K562 (cell line): ENCODE measurements around the gene RNF214. TPM values are rescaled to one million over a fixed set of nuclear protein-coding genes. Genes with fewer than 3 reads are reported as not detected.

ENCODE experiments used
- ARID3B ChIP-seq: fragments of 250-450 bp; sonication (Bioruptor Pico); IDR thresholded peaks from 2 replicates; pipeline ENCODE4 v1.4.0; 2020; ENCODE audit warnings: borderline replicate concordance
- EHMT2 ChIP-seq: fragments of 450-650 bp; IDR thresholded peaks from 2 replicates; pipeline ENCODE4 v1.6.1; 2018; ENCODE audit warnings: antibody characterized with exemption
- ESRRA ChIP-seq: fragments of 450-650 bp; IDR thresholded peaks from 2 replicates; pipeline ENCODE4 v1.6.1; 2014; ENCODE audit warnings: low read depth, mild to moderate bottlenecking, moderate library complexity, borderline replicate concordance
- ETV1 ChIP-seq: fragments of 450-650 bp; conservative IDR thresholded peaks from 2 replicates; pipeline ENCODE4 v1.6.1; 2016; ENCODE audit warnings: missing genetic modification characterization, control low read depth, low read depth, missing compliant biosample characterization
- NONO ChIP-seq, 2 experiments: fragments of 200-400 bp in 1 of 2; fragments of 450-650 bp in 1 of 2; formaldehyde crosslinking in 1 of 2; IDR thresholded peaks; 2 replicates each; pipeline ENCODE4 v1.6.1; 2017; ENCODE audit warnings: low read depth in 2 of 2, mild to moderate bottlenecking in 2 of 2, moderate library complexity in 2 of 2, low read length in 1 of 2
- PHTF2 ChIP-seq: fragments of 250-450 bp; sonication (Bioruptor Pico); IDR thresholded peaks from 2 replicates; pipeline ENCODE4 v1.5.0; 2021; ENCODE audit warnings: mild to moderate bottlenecking
- PML ChIP-seq: IDR thresholded peaks from 2 replicates; pipeline ENCODE4 v1.6.1; 2012; ENCODE audit warnings: low read length, inconsistent platforms
- POLR2B ChIP-seq: fragments of 450-650 bp; IDR thresholded peaks from 2 replicates; pipeline ENCODE4 v1.6.1; 2018; ENCODE audit warnings: low read depth; ENCODE audit not compliant: partially characterized antibody
- TEAD1 ChIP-seq, 2 experiments: fragments of 450-650 bp in 1 of 2; sonication (generic) in 1 of 2; formaldehyde crosslinking; IDR thresholded peaks; 2 replicates each; pipeline versions ENCODE4 v1.4.0 to v1.8.0; 2020 to 2022; ENCODE audit warnings: mild to moderate bottlenecking in 2 of 2, missing genetic modification reagents in 1 of 2
- TOE1 ChIP-seq, 2 experiments: fragments of 450-650 bp in 1 of 2; sonication (generic) in 1 of 2; formaldehyde crosslinking in 1 of 2; IDR thresholded peaks; 2 replicates each; pipeline versions ENCODE4 v1.7.1 to v1.8.0; 2016 to 2022; ENCODE audit warnings: borderline replicate concordance in 2 of 2, mild to moderate bottlenecking in 2 of 2, antibody characterized with exemption in 1 of 2, inconsistent platforms in 1 of 2, low read depth in 1 of 2, missing genetic modification reagents in 1 of 2, moderate library complexity in 1 of 2
- ZNF121 ChIP-seq: sonication (generic); formaldehyde crosslinking; conservative IDR thresholded peaks from 2 replicates; pipeline ENCODE4 v1.8.0; 2022; ENCODE audit warnings: missing genetic modification reagents
- ZNF134 ChIP-seq: fragments of 250-450 bp; sonication (Bioruptor Pico); conservative IDR thresholded peaks from 2 replicates; pipeline ENCODE4 v1.4.0; 2020
- ZNF165 ChIP-seq: fragments of 250-450 bp; sonication (Bioruptor Pico); IDR thresholded peaks from 2 replicates; pipeline ENCODE4 v1.4.0; 2020; ENCODE audit warnings: borderline replicate concordance
- ZNF778 ChIP-seq: fragments of 450-650 bp; formaldehyde crosslinking; IDR thresholded peaks from 2 replicates; pipeline ENCODE4 v1.4.0; 2020; ENCODE audit warnings: mild to moderate bottlenecking, moderate library complexity
- polyA plus RNA-seq, 8 experiments: library from polyadenylated mRNA; depleted of rRNA in 4 of 8; stranded (reverse) in 5 of 8; unstranded in 3 of 8; fragments of >200 nt; fragmentation: Nextera tagmentation in 2 of 8; fragmentation: Illumina TruSeq in 1 of 8; extraction: Ambion mirVana in 2 of 8; extraction: Trizol in 1 of 8; gene quantifications; 2 replicates each; pipeline versions ENCODE4 v1.2.1 to v1.2.3, GENCODE V29; 2011 to 2014; ENCODE audit warnings: inconsistent platforms in 1 of 8, missing spikeins in 1 of 8
- total RNA-seq, 7 experiments: library from RNA; depleted of rRNA in 6 of 7; stranded (reverse); fragments of >200 nt in 6 of 7; fragmentation: Illumina TruSeq in 2 of 7; extraction: Trizol in 2 of 7; gene quantifications; 2 replicates each; pipeline versions ENCODE4 v1.2.1 to v1.2.3, GENCODE V29; 2011 to 2021; ENCODE audit warnings: low replicate concordance in 1 of 7
- TF ChIP-seq, protein P1 (sequence below), 2 experiments: fragments of 450-650 bp; formaldehyde crosslinking in 1 of 2; IDR thresholded peaks; 2 replicates each; pipeline versions ENCODE4 v1.4.0 to v1.6.1; 2014 to 2020; ENCODE audit warnings: mild to moderate bottlenecking in 2 of 2, borderline replicate concordance in 1 of 2, low read depth in 1 of 2

RNF214 gene
- total and polyA plus RNA-seq, 9 of the 15 experiments (the other 6 are each of a cell fraction or from before 2014, with no cell fraction given) = 6.6 to 24.8 (median 11.9) TPM

DNA sequence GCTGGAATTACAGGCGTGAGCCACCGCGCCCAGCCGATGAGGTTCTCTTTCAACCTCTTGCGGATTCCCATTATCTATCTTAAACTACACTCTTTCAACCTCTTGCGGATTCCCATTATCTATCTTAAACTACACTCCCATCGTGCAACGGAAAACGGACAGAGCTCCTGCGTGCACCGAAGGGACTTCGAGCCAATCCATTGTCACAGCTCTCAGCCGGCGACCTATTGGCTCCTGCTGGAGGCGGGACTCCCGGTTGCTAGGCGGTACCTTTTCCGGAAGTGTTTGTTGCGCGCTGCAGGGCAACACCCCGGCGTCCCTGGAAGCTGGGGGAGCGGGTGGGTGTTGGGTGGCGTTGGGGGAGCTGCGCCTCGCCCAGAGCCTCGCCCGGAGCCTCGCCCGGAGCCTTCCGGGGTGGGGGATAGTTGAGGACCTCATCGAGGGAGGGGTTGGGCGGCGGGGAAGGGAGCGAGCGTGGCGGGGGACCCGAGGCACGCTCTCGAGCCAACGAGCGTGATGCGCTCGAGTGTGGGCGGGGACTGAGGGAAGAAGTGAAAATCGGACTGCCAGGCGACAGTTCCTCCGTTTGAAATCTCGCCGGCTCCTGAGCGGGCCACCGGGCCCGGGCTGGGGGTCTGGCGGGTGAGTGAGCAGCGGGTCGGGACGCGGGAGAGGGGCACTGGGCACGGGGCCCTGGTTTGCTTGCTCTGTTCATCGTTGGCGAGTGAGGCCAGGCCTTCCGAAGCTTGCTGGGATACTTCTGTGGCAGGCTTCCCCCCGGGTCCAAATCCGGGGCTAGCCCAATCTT is 95.3 kb downstream of the RNF214 start, which contains the start of gene CEP164 (continued):
- TF ChIP-seq, protein P1, sequence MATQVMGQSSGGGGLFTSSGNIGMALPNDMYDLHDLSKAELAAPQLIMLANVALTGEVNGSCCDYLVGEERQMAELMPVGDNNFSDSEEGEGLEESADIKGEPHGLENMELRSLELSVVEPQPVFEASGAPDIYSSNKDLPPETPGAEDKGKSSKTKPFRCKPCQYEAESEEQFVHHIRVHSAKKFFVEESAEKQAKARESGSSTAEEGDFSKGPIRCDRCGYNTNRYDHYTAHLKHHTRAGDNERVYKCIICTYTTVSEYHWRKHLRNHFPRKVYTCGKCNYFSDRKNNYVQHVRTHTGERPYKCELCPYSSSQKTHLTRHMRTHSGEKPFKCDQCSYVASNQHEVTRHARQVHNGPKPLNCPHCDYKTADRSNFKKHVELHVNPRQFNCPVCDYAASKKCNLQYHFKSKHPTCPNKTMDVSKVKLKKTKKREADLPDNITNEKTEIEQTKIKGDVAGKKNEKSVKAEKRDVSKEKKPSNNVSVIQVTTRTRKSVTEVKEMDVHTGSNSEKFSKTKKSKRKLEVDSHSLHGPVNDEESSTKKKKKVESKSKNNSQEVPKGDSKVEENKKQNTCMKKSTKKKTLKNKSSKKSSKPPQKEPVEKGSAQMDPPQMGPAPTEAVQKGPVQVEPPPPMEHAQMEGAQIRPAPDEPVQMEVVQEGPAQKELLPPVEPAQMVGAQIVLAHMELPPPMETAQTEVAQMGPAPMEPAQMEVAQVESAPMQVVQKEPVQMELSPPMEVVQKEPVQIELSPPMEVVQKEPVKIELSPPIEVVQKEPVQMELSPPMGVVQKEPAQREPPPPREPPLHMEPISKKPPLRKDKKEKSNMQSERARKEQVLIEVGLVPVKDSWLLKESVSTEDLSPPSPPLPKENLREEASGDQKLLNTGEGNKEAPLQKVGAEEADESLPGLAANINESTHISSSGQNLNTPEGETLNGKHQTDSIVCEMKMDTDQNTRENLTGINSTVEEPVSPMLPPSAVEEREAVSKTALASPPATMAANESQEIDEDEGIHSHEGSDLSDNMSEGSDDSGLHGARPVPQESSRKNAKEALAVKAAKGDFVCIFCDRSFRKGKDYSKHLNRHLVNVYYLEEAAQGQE (IDR thresholded peaks at IDR 0.05; ENCODE audit: borderline replicate concordance) = no peak
- TF ChIP-seq, protein P1 (CRISPR knock-in tag; IDR thresholded peaks at IDR 0.05; ENCODE audit: low read depth) = no peak
- TF ChIP-seq ARID3B (no peak), TOE1 (IDR thresholded peaks at IDR 0.05; ENCODE audit: borderline replicate concordance) (no peak), TOE1 (CRISPR knock-in tag; IDR thresholded peaks at IDR 0.05; ENCODE audit: borderline replicate concordance, low read depth) (no peak), ZNF121 (CRISPR knock-in tag) (no peak), ZNF778 (no peak), ETV1 (tag) (peak; percentile 89), PHTF2 (no peak), ZNF134 (CRISPR knock-in tag) (no peak; the same call in 1 of the 2 replicates), PML (no peak), POLR2B (peak; percentile 72), TEAD1 (CRISPR knock-in tag; IDR thresholded peaks at IDR 0.05) (peak in 1 of 2 experiments; percentile 9; a peak in 1 of 4 replicates), EHMT2 (no peak), ESRRA (no peak), ZNF165 (CRISPR knock-in tag) (no peak), NONO (IDR thresholded peaks at IDR 0.05; ENCODE audit: low read depth in 2 of 2, low read length in 1 of 2) (peak in 1 of 2 experiments; percentile 27; a peak in 1 of 4 replicates)
